HG02588 (cell line): ENCODE results near the gene MRPL21.
"Not testable (repeated sequence)": the region's sequence is repeated elsewhere in the genome, so short reads cannot be mapped to it uniquely, and the experiment has no call there.

Experiments
- ATAC-seq: cut with Tn5 transposase; IDR thresholded peaks from one replicate; pipeline ENCODE4 v1.9.1; 2021; ENCODE audit warnings: mild to moderate bottlenecking, moderate library complexity; ENCODE audit not compliant: unreplicated experiment

MRPL21 gene

DNA sequence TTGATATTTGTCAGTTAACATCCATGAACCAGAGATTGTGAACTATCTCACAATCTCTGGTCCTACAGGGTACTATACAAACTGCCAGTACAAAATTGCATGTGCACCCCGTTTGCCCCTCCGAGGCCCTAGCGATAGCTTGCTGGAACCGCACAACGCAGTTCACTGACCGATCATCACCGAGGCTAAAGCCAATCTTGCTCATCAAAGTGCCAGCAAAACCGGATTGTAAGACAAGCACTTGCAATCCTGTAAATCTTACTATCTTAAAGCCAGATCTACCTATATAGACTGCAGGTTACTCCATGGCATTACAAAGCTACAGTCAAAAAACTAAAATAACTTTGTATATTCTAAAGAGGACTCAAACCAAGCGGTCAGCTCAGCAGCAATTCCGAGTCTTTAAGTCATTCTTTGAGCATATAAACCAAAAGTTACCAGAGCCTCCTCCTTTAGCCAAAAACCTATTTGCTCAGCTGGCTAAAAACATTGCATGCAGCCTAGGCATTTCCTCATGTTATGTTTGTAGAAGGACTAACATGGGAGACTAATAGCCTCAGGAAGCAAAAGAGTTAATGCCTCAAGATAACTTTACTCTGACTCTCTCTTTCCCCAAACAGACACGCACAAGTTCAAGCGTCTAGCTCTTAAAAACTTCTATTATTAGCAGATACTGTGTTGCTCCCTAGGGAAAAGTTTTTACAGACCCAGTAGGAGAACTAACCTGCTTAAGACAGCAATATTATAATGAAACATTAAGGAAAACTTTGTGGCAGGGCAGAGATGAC lies 31.2 kb downstream of the MRPL21 start:
- no peak for ATAC-seq

DNA sequence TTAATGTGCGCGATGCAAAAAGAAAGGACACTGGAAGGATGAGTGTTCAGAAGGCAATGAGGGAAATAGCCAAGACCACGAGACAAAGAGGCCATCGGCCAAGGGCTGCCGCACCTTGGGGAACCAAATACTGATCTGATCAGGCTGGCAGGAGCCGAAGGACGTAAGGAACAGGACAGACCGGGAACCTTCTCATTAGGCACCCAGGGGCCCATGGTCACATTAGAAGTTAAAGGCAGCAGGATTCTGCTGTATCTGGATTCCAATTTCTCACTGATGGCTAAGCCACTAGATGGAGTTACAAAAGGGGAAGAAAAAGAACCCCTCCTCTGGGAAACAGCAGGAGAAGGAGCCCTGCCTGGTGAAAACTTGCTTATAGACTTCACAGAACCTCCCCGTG lies 33.2 kb downstream of the MRPL21 start:
- no peak for ATAC-seq

DNA sequence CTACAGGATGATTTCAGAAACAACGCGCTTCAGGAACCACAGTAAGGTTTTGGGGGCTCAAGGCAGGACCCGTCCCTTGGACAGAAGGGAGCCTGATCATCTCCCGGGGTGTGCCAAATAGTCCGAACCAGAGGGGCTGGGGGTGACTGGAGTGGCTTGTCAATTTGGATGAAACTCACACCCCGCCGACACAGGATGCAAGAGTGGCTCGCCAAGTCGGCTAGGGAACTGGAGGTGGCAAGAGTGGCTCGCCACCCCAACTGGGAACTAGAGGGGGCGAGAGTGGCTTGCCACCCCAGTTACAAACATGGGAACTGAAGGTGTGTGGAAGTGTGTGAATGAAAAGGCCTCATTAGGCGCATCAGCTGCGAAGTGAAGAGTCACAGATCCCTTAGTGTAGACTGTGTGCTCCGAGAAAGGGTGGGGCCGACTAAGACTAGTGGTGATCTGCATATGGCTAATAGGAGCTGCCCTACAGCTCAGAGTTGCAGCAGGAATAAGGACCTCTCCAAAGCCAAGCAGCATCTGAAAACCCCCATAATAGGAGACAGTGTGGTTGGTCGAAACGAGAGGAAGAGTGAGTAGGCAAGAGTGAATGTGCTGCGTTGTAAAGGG lies 35.3 kb downstream of the MRPL21 start:
- no peak for ATAC-seq

DNA sequence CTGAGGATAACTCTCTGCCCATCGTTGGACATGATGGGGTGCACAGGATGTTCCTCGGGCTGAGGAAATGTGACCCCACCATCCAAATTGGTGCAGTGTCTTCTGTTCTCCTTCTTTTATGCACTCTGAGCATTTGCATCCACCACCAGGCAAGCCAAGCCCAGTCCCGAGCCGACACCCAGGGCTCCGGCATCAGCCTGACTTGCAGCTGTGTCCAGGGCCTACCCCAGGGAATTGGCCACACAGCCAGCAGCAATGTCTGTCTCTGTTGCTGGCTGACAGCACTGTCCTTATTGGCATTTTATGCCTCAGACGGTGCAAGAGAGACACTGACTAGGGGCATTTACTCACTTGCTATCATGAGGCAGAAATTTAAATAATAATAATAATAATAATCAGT lies 36.6 kb downstream of the MRPL21 start:
- no peak for ATAC-seq

DNA sequence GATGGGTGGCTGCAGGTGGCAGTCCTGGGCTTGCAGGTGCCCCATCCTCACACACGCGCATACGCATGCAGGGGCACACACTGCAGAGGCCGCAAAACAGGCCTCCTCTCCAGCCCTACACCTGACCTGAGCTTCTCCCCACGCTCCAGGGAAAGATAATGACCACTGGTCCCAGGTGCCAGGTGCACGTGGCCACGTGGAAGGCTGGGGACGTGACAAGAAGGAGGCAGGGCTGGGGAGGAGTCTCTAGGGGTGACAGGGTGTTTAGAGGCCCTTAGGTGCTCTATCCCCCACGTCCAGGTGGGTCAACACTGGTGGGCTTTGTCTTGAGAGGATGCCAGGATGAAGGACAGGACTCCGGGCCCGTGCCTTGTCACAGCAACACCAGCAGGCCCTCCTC lies 38.4 kb downstream of the MRPL21 start:
- no peak for ATAC-seq

DNA sequence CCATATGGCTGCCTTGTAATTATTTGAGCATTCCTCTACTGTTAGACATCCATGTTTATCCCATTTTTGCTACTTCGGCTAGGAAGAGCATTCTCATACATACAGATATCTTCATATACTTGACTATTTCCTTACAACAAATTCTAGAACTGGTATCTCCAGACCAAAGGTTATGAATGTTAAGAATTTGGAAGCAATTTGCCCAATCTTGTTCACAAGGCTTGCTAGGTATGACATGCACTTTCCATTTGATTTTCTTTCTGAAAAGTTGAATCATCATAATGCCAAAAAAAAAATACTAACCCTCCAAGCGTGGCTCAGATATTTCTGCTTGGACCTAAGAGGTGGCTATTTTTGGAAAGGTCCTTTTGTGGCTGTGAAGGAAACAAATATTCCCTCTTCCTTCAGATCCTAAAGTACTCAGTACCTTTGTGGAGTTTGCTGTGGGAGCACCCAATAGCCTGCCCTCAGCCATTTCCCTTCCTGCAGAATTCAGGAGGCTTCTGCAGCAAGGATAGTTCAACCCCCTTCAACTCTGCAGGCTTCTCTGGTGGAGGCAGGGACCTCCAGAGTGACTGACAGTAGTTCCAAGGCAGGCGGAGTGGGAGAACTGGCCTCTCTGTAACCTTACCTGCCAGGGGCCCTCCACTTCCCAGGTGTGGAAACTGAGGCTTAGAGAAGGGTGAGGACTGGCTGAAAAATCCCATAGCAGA lies 39.9 kb downstream of the MRPL21 start:
- ATAC-seq = no peak

DNA sequence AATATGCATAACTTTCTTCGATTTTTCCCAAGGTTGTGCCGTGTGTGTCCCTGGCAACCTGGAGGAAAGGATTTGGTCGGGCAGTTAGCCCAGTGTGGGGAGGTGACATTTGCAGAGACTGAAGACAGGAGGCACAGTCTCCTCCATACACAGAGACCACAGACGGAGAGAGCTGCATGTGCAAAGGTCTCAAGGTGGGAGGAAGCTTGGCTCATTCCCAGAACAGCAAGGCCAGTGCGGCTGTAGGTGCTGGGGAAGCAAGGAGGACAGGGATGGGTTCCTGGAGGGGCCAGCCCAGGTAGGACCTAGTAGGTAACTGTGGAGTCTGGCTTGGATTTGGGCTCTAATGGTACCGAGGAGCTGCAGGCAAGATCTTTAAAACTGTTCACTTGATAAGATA lies 41.2 kb downstream of the MRPL21 start:
- no peak for ATAC-seq

DNA sequence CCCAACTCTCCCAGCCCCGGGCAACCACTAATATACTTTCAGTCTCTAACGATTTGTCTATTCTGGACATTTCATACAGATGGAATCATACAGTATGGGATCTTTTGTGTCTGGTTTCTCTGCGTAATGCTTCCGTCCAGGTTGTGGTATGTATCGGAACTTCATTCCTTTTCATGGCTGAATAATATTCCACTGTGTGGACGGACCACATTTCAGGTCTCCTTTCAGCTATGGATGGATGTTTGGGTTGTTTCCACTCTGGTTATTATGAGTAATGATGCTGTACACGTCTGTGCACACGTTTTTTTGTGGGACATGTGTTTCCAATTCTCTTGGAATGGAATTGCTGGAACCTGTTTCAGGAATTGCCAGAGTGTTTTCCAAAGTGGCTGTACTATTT lies 44.5 kb downstream of the MRPL21 start:
- ATAC-seq = no peak

DNA sequence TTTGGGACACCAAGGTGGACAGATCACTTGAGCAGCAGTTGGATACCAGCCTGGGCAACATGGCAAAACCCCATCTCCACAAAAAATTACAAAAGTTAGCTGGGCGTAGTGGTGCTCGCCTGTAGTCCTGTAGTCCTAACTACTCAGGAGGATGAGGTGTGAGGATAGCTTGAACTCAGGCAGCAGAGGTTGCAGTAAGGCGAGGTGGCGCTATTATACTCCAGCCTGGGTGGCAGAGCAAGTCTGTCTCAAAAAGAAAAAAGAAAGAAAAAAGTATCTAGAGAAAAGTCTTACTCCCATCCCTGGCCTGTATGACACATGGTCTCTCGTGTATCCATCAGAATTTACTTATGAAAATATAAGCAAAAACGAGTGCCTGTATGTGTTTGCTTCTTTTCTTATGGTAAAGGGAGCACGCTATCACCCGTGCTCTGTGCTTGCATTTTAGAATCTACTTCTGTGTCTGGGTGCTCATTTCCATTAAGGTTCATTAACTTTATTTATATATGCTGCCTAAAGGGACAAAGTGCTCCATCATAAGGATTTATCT lies 46.5 kb downstream of the MRPL21 start:
- no peak for ATAC-seq

DNA sequence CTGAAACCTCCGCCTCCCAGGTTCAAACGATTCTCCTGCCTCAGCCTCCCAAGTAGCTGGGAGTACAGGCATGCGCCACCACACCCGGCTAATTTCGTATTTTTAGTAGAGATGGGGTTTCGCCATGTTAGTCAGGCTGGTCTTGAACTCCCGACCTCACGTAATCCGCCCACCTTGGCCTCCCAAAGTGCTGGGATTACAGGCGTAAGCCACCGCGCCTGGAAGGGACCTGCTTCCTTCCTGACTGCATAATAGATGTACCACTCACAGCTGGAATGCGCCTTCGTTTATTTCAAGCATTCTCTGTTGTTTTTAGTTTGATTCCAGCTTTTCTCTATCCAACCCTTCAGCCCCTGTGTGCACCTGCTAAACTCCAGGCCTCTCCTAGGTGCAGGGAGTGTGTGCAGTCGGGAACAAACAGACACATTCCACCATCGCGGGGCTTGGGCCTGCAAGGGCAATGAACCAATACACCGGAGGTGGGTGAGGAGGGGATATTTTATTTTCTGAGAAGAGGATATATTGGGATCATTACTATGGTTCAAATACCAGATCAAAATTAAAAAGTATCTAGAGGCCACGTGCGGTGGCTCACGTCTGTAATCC lies 47.1 kb downstream of the MRPL21 start:
- not testable (repeated sequence) for ATAC-seq

DNA sequence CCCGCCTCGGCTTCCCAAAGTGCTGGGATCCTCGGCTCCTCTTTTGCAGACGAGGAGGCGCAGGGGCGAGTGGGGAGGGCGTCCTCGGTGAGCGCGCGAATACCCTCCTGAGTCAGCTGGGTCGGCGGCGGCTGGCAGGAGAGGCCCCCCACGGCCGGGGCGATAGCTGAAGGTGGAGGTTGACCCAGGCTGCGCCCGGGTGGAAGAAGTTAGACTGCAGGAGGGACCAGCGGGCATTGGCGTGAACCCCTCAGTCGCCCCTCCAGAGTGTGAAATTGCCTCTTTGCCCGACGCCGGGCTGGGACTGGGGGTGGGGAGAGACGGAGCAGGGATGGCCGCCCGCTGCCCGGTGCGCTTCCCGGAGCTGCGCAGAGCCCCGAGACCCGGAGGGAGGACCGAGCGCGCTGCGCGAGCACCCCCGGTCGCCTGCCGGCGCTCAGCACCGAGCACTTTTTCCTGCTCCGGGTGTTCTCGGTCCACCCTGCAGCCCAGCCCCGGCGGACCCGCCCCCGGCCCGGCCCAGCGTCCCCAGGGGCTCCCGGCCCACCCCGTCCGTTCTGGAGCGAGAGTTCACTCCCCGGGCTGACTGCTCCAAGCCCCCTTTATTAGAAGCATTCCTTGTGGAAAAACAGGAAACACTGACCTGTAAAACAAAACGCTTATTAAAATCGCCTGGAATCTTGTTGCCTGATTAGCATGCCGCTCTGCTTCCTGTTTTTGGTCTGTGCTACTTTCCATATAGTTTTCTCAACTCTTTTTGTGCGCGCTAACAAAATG lies 48.2 kb downstream of the MRPL21 start:
- ATAC-seq = no peak

DNA sequence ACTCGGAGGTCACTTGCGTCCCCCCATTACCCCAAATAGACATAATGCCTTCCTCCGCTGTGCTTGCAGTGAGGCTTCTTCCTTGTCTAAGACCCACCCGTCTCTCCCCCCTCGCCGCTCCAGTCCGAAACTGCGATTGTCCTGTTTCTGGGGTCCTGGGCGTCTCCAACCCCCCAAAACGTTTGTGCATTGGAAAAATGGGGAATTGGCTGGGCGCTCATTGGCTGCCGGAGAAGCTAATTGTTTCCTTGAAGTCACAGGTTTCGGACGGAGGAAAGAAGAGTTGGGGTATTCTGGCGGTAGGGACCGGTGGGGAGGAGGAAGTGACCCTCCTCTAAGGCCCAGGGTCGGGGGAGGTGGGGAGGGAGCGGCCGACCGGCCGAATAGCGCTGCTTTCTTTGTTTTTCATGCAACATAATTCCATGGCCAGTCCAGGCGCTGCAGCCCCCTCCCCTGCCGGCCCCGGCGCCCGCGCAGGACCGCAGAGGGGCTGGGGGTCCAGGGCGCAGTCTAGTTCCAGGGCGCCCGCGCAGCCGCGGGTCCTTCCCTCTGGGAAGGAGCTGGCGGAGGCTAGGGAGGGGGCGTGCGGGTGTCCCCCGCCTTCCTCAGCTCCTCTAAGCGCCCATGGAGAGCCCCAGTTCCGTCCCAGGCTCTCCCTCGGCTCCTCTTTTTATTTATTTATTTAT lies 49.2 kb downstream of the MRPL21 start:
- no peak for ATAC-seq

DNA sequence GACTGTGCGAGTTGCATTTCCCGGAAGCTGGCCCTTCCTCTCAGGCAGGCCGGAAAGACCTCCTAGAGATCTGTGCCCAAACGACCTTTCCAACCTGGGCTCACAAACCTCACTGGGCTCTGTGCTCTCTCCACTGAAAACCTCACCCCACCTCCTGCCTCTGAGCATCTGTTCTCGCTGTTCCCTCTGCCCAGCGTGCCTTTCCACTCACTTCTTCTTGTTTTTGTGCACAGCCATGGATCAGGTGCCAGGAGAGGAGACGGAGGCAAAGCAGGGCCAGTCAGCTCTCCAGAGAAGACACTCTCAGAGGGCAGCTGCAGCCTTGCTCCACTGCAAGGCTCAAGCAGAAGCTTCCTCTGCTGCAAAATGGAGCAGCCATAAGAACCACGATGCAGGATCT lies 51.0 kb downstream of the MRPL21 start:
- no peak for ATAC-seq

DNA sequence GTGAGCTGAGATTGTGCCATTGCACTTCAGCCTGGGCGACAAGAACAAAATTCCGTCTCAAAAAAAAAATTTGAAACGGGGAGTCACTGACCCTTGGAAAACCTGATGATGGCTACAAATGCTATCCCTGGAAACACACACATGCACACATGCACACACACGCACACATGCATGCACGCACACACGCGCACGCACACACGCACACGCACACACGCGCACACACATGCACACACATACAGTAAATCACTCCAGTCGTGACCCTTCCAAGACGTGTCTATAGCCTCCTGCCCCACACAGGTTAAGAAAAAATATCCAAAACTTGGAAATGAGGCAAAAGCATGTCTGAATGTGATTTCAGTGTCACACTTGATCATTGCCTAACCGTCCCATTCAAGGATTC lies 55.2 kb downstream of the MRPL21 start:
- no peak for ATAC-seq

DNA sequence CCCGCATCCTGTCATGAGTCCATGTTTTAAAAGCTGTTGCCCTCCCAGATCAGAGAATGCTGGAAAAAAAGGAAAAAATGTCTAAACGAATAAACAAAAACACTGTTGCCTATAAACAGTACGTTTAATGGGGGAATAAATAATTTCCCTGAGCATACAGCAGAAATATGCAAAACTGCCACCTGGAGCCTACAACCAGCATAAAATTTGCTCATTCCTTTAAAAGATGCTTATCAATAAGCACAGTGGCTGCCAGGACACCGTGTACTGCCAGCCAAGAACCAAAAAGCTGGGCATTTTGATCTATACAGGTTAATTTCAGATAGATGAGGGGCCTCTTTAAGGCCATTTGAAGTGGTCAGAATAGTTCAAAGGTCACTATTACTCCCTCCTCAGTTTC lies 56.2 kb downstream of the MRPL21 start:
- no peak for ATAC-seq

DNA sequence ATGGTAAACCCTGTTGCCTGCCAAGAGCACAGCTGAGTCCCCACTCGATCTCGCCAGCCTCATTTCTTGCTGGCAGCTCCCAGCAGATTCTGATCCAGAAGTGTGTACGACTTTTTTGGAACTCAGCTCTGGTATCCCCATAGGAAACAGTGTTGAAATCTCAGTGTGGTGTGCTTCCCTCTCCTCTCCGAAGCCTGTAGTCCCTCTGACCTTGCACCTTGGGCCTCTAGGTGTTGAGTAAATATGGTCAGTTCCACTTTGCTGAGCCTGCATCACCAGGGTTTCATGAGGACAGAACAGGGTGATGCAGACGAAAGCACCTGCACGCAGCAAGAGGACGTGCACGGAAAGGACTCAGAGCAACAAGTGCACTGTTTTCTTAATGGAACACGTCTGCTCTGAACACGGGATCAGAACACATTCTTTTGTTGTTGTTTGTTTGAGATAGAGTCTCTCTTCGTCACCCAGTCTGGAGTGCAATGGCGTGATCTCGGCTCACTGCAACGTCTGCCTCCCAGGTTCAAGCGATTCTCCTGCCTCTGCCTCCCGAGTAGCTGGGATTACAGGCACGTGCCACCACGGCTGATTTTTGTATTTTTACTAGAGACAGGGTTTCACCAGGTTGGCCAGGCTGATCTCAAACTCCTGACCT lies 58.2 kb downstream of the MRPL21 start:
- ATAC-seq = no peak

DNA sequence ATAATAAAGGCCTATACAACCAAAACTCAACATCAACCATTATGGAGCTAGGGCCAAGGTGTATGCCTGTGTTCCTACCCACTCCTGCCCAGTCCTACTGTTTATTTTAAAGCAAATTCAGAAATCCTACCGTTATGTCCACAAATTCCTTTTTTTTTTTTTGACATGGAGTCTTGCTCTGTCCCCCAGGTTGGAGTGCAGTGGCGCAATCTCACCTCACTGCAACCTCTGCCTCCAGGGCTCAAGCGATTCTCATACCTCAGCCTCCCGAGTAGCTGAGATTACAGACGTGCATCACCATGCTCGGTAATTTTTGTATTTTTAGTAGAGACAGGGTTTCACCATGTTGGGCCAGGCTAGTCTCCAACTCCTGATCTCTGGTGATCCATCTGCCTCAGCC lies 58.8 kb downstream of the MRPL21 start:
- ATAC-seq = no peak

DNA sequence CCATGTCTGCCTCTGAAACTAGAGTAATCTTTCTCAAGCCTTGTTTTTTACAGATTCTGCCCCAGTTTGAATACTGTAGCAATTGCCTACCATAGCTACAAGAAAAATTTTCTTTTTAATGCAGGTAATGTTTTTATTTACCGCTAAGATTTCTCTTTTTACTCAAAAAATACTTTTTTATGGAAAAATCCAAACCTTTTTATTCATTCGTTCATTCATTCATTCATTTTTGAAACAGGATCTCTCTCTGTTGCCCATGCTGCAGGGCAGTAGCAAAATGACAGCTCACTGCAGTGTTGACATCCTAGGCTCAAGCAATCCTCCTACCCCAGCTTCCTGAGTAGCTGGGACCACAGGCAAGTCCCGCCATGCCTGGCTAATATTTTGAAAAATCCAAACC lies 59.3 kb downstream of the MRPL21 start:
- no peak for ATAC-seq

DNA sequence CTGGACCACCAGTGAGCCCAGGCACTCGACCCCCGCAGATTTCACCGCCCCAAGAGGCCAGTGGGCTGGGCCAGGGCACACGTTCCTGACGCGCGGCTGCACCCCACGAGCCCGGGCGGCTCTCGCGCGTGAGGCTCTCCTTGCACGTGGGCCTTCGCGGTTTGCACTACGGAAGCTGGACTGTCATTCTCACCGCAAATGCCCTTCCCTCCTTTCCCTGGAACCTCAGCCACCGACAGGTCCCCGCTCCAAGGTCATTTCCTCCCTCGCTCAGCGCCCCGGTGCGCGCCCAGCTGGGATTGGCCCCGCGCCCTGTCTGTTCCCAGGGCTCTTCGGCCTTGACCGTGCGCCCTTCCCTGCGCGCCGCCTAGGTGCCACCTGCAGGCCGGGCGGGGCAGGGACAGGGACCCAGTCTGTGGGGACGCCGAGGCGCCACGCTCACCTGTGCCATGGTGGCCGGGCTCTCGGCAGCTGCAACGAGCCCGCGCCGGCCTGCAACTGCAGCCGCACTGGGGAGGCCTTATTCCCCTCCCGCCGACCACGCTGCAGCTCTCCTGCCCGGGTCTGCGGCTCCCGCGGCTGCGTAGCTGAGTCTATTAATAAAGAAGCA lies 59.8 kb downstream of the MRPL21 start:
- peak; percentile 40 for ATAC-seq
